ENCODE results near the gene BCAR1.
"Not testable (repeated sequence)": the region's sequence is repeated elsewhere in the genome, so short reads cannot be mapped to it uniquely, and the experiment has no call there.

Gene BCAR1

GRCh38 chr16:75241412-75241811 lies 10.0 kb downstream of the BCAR1 start:
- Histone ChIP-seq H3K79me1 (ENCODE audit: low read length) (peaks cover 36% of the 10 kb centered on the region), H3K4ac (ENCODE audit: low read depth, low read length) (peak overlapping the region; percentile 25), H3K4me2 (ENCODE audit: low read length) (no peak overlapping the region), H4K91ac (ENCODE audit: low read depth, low read length) (no peak overlapping the region), H2AK5ac (ENCODE audit: low read length) (no peak overlapping the region), H3K4me3 (ENCODE audit: low read depth, low read length) (no peak overlapping the region), H3K36me3 (ENCODE audit: control insufficient read depth in 1 of 2, insufficient read depth in 2 of 2, low read length in 2 of 2) (peaks cover 74 to 77% of the 10 kb centered on the region in 2 experiments), H3K79me2 (ENCODE audit: control insufficient read depth, insufficient read depth, low read length, poor library complexity) (peaks cover 62% of the 10 kb centered on the region), H4K12ac (ENCODE audit: low read depth, low read length) (no peak overlapping the region), H3K23ac (ENCODE audit: low read length) (no peak overlapping the region), H3K4me1 (ENCODE audit: control insufficient read depth in 1 of 2, insufficient read depth in 2 of 2, low read length in 2 of 2) (peaks cover 38 to 54% of the 10 kb centered on the region in 2 experiments), H3K18ac (ENCODE audit: low read length) (no peak overlapping the region), H3K9ac (ENCODE audit: low read length) (no peak overlapping the region), H3K27ac (ENCODE audit: low read depth, low read length) (no peak overlapping the region), H4K8ac (ENCODE audit: low read depth, low read length) (no peak overlapping the region), H3K14ac (ENCODE audit: low read length) (no peak overlapping the region), H3K9me3 (ENCODE audit: insufficient read depth, low read depth, low read length) (peaks cover 2% of the 10 kb centered on the region), H2BK120ac (ENCODE audit: insufficient read depth, low read length, poor library complexity) (no peak overlapping the region), H2BK5ac (ENCODE audit: low read depth, low read length, poor library complexity) (no peak overlapping the region), H3K27me3 (ENCODE audit: insufficient read depth, low read length) (no peaks in the 10 kb centered on the region), H2AFZ (ENCODE audit: insufficient read depth, low read length, poor library complexity) (no peak overlapping the region), H2BK12ac (ENCODE audit: low read length) (no peak overlapping the region)
- no peak for DNase-seq
- WGBS (ENCODE audit: extremely low coverage, insufficient coverage, insufficient read length): no CpG with 5 or more reads among the region's 8 CpGs

GRCh38 chr16:75240633-75241032 lies 10.8 kb downstream of the BCAR1 start:
- not testable (repeated sequence) for H2AFZ ChIP-seq (ENCODE audit: insufficient read depth, low read length, poor library complexity); DNase-seq; H2BK120ac ChIP-seq (ENCODE audit: insufficient read depth, low read length, poor library complexity); H4K91ac ChIP-seq (ENCODE audit: low read depth, low read length); H3K9ac ChIP-seq (ENCODE audit: low read length); H4K8ac ChIP-seq (ENCODE audit: low read depth, low read length); H2BK5ac ChIP-seq (ENCODE audit: low read depth, low read length, poor library complexity); H3K23ac ChIP-seq (ENCODE audit: low read length); H3K4me2 ChIP-seq (ENCODE audit: low read length); H2BK12ac ChIP-seq (ENCODE audit: low read length); H3K14ac ChIP-seq (ENCODE audit: low read length); H3K18ac ChIP-seq (ENCODE audit: low read length); H2AK5ac ChIP-seq (ENCODE audit: low read length); H3K4me3 ChIP-seq (ENCODE audit: low read depth, low read length); H3K9me3 ChIP-seq (ENCODE audit: insufficient read depth, low read depth, low read length); H4K12ac ChIP-seq (ENCODE audit: low read depth, low read length); H3K27me3 ChIP-seq (ENCODE audit: insufficient read depth, low read length)
- Histone ChIP-seq H3K4me1 (ENCODE audit: control insufficient read depth in 1 of 2, insufficient read depth in 2 of 2, low read length in 2 of 2) (peaks cover 32 to 48% of the 10 kb centered on the region in 2 experiments), H3K27ac (ENCODE audit: low read depth, low read length) (peak overlapping the region; percentile 16), H3K79me1 (ENCODE audit: low read length) (peaks cover 29% of the 10 kb centered on the region), H3K4ac (ENCODE audit: low read depth, low read length) (peak overlapping the region; percentile 25), H3K79me2 (ENCODE audit: control insufficient read depth, insufficient read depth, low read length, poor library complexity) (peaks cover 58% of the 10 kb centered on the region), H3K36me3 (ENCODE audit: control insufficient read depth in 1 of 2, insufficient read depth in 2 of 2, low read length in 2 of 2) (peaks cover 82 to 84% of the 10 kb centered on the region in 2 experiments)
- WGBS (ENCODE audit: extremely low coverage, insufficient coverage, insufficient read length): no CpG with 5 or more reads among the region's 7 CpGs

- peak overlapping the region; percentile 47 for H3K9ac ChIP-seq (ENCODE audit: low read length)
- no peak overlapping the region for H3K4me2 ChIP-seq (ENCODE audit: low read length)
- no peak overlapping the region for H2BK12ac ChIP-seq (ENCODE audit: low read length)
- peaks cover 21% of the 10 kb centered on the region for H3K79me1 ChIP-seq (ENCODE audit: low read length)
- H3K79me2 ChIP-seq (ENCODE audit: control insufficient read depth, insufficient read depth, low read length, poor library complexity): peaks cover 55% of the 10 kb centered on the region
- H3K9me3 ChIP-seq (ENCODE audit: insufficient read depth, low read depth, low read length): peaks cover 2% of the 10 kb centered on the region
- no peak overlapping the region for H2BK5ac ChIP-seq (ENCODE audit: low read depth, low read length, poor library complexity)
- H4K8ac ChIP-seq (ENCODE audit: low read depth, low read length): peak overlapping the region; percentile 30
- no peak overlapping the region for H3K4me3 ChIP-seq (ENCODE audit: low read depth, low read length)
- H2AFZ ChIP-seq (ENCODE audit: insufficient read depth, low read length, poor library complexity): no peak overlapping the region
- H3K36me3 ChIP-seq (ENCODE audit: control insufficient read depth in 1 of 2, insufficient read depth in 2 of 2, low read length in 2 of 2): peaks cover 92 to 94% of the 10 kb centered on the region in 2 experiments
- no peak overlapping the region for H2BK120ac ChIP-seq (ENCODE audit: insufficient read depth, low read length, poor library complexity)
- H2AK5ac ChIP-seq (ENCODE audit: low read length): no peak overlapping the region
- no peak overlapping the region for H4K12ac ChIP-seq (ENCODE audit: low read depth, low read length)
- H3K14ac ChIP-seq (ENCODE audit: low read length): peak overlapping the region; percentile 51
- H3K4ac ChIP-seq (ENCODE audit: low read depth, low read length): peak overlapping the region; percentile 86
- H3K23ac ChIP-seq (ENCODE audit: low read length): no peak overlapping the region
- DNase-seq: no peak
- H4K91ac ChIP-seq (ENCODE audit: low read depth, low read length): no peak overlapping the region
- H3K4me1 ChIP-seq (ENCODE audit: control insufficient read depth in 1 of 2, insufficient read depth in 2 of 2, low read length in 2 of 2): peaks cover 28 to 46% of the 10 kb centered on the region in 2 experiments
- H3K18ac ChIP-seq (ENCODE audit: low read length): peak overlapping the region; percentile 16
- peak overlapping the region; percentile 52 for H3K27ac ChIP-seq (ENCODE audit: low read depth, low read length)
- no CpG with 5 or more reads among the region's 19 CpGs for WGBS (ENCODE audit: extremely low coverage, insufficient coverage, insufficient read length)
- H3K27me3 ChIP-seq (ENCODE audit: insufficient read depth, low read length): no peaks in the 10 kb centered on the region
Observed at GRCh38 chr16:75239542-75240122, 11.8 kb downstream of the BCAR1 start.

- Histone ChIP-seq H2AFZ (ENCODE audit: insufficient read depth, low read length, poor library complexity) (no peak overlapping the region), H4K12ac (ENCODE audit: low read depth, low read length) (no peak overlapping the region), H3K27me3 (ENCODE audit: insufficient read depth, low read length) (no peaks in the 10 kb centered on the region), H3K27ac (ENCODE audit: low read depth, low read length) (peak overlapping the region; percentile 52), H3K14ac (ENCODE audit: low read length) (no peak overlapping the region), H3K23ac (ENCODE audit: low read length) (no peak overlapping the region), H3K36me3 (ENCODE audit: control insufficient read depth in 1 of 2, insufficient read depth in 2 of 2, low read length in 2 of 2) (peaks cover 97% of the 10 kb centered on the region in 2 experiments), H3K9ac (ENCODE audit: low read length) (no peak overlapping the region), H3K18ac (ENCODE audit: low read length) (no peak overlapping the region), H3K4ac (ENCODE audit: low read depth, low read length) (peak overlapping the region; percentile 86), H3K4me1 (ENCODE audit: control insufficient read depth in 1 of 2, insufficient read depth in 2 of 2, low read length in 2 of 2) (peaks cover 21 to 42% of the 10 kb centered on the region in 2 experiments), H3K9me3 (ENCODE audit: insufficient read depth, low read depth, low read length) (peaks cover 4% of the 10 kb centered on the region), H2BK12ac (ENCODE audit: low read length) (no peak overlapping the region), H4K8ac (ENCODE audit: low read depth, low read length) (peak overlapping the region; percentile 30), H3K4me2 (ENCODE audit: low read length) (no peak overlapping the region), H3K79me1 (ENCODE audit: low read length) (peaks cover 15% of the 10 kb centered on the region), H2BK5ac (ENCODE audit: low read depth, low read length, poor library complexity) (peak overlapping the region; percentile 4), H2AK5ac (ENCODE audit: low read length) (no peak overlapping the region), H3K79me2 (ENCODE audit: control insufficient read depth, insufficient read depth, low read length, poor library complexity) (peaks cover 49% of the 10 kb centered on the region), H4K91ac (ENCODE audit: low read depth, low read length) (no peak overlapping the region), H3K4me3 (ENCODE audit: low read depth, low read length) (no peak overlapping the region), H2BK120ac (ENCODE audit: insufficient read depth, low read length, poor library complexity) (no peak overlapping the region)
- WGBS (ENCODE audit: extremely low coverage, insufficient coverage, insufficient read length): no CpG with 5 or more reads among the region's 16 CpGs
- DNase-seq: peak in 1 of 2 donors; percentile 35
Observed at GRCh38 chr16:75238853-75239541, 12.4 kb downstream of the BCAR1 start.
